Posterior vena cava (tissue), 2 donors: Measurements from ENCODE around the gene C22orf39. TPM values are rescaled to one million over a fixed set of nuclear protein-coding genes. Genes with fewer than 3 reads are reported as not detected.
"Not testable (repeated sequence)": the region's sequence is repeated elsewhere in the genome, so short reads cannot be mapped to it uniquely, and the experiment has no call there.

Experiments used
- DNase-seq: peaks from one replicate; pipeline ENCODE4 v3.0.0-alpha.2; 2020; ENCODE audit warnings: low spot score
- intact Hi-C, 2 donors: fragments of 100-400 bp; cut with DNase I; formaldehyde crosslinking; loops; one replicate each; pipeline versions ENCODE4 v1.14.1 to v1.14.2; 2022 to 2023
- total RNA-seq, 2 donors: library from RNA; stranded (reverse); fragmentation: NEBNext Ultra II Directional; extraction: Animal tissue kit (Norgen Biotek cat#: 25700); gene quantifications; one replicate each; pipeline ENCODE4 v1.2.1, GENCODE V29; 2021
- donor health status: DM: yes; HTN: yes; CAD: no.
- donor health status: DM: yes; HTN: yes; CAD: no.

C22orf39 gene
- total RNA-seq, 2 donors from 2014 or later = 32.5 to 34.6 TPM

DNA sequence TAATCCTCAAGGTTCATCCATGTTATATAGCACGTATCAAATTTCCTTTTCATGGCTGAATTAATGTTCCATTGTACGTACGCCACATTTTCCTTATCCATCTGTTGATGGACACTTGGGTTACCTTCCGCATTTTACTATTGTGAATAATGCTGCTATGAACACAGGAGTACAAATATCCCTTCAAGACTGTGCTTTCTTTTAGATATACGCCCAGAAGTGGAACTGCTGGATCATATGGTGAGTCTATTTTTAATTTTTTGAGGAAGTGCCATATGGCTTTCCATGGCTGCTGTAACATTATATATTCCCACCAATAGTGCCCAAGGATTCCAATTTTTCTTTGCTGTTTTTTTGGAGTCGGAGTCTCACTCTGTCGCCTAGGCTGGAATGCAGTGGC lies 9.2 kb downstream of the C22orf39 start:
- DNase-seq = no peak
- intact Hi-C loops = no loop called here

DNA sequence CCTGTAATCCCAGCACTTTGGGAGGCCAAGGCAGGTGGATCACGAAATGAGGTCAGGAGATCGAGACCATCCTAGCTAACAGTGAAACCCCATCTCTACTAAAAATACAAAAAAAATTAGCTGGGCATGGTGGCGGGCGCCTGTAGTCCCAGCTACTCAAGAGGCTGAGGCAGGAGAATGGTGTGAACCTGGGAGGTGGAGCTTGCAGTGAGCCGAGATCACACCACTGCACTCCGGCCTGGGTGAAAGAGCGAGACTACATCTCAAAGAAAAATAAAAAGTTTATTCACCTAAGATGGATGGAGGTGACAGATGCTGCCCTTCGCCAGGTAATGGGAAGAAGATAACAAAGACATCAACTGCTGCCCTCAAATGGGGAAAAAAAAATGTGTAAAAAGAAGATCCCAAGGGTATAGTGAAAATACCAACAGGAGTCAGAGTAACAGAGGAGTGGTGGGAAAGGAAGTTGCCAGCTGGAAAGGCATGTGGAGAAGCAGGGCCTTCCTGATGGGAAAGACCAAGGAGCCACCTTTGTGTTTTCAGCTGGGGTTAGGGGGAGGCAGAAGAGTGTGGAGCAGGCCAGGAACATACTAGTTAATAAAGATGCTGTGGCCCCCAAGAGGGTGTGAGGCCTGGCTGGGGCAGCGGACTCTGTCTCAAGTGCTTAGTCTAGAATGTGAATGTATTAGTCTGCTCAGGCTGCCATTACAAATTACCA lies 10.9 kb downstream of the C22orf39 start:
- intact Hi-C loops = not testable (repeated sequence)

DNA sequence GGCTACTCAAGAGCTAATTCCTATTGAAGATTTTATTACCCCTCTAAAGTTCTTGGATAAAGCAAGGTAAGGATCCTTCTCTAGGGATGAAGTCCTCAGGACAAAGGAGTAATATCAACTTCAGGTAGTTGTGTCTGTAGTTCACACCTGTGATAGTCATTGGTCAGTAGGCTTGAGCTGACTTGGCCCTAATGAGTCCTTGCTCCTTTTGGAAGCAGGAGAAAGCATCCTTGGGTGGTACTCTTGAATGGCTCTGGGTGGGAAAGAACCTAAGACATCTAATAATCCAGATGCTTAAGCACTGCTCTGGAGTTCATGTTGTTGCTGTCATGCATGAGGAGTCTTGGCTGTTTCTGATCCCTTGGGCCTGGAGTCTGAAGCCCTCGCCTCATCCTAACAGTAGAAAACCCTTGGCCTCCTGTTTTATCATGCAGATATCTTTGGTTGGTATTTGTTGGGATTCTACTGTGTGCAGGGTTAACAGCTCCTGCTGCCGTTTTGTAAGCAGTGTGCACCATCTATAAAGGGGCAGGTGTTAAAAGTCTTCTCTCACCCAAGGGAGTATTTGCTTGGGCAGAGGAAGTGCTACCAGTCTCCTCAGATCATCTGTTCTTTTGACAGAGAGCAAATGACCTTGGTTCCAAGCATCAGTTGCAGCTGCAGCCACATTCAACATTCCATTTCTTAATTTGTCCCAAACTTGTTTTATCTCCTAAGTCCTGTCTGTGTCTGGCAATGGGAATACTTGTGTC lies 12.5 kb downstream of the C22orf39 start:
- DNase-seq = no peak
- intact Hi-C loops = no loop called here

More for the DNA sequence above, 10.9 kb downstream of the C22orf39 start:
- DNase-seq = not testable (repeated sequence)

DNA sequence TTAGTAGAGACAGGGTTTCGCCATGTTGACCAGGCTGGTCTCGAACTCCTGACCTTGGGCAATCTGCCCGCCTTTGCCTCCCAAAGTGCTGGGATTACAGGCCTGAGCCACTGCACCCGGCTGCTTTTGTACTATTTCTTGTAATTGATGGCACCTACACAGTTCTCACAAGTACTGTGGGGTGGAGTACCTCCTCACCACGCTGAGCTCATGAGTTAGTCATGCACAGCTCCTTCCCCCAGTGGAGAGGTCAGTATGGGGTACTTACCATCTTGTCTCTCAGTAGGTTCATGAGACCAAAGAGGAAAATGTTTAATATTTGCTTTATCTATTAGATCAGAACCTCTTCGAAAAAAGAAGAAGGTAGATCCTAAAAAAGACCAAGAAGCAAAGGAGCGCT lies 13.1 kb downstream of the C22orf39 start:
- DNase-seq = no peak
- intact Hi-C loops = no loop called here

DNA sequence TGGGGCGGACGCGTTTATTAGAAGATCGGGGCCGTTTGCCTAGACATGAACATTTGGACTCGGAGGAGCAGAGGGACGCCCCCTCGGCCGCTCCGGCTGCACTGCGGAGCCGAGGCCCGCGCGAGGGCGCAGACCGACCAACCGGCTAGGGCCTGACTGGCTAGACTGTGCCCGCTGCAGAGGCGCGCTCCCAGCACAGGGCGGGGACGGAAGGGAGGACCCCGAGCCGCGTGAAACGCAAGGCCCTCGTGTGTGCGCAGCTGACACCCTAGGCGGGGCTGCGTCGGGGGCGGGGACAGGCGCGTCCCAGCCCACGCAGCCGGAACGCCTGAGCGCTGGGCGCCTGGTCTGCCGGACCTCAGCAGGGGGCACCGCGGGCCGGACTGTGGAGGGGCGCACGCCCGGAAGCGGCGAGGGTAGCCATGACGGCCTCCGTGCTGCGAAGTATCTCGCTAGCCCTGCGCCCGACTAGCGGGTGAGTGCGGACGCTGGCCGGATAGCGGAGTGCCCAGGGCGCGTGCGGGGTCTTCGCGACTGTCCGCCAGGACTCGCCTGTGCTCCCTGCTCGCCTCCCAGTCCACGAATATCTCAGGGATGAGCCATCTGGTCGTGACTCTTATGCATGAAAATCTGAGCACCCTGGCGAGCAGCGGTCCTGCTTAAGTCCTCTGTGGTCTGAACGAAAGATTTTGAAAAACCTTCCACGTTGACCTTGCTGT lies 15.2 kb downstream of the C22orf39 start, which contains the start of gene MRPL40:
Gene MRPL40, plus strand, starts transcription at position 413 of the 719 bp plus-strand sequence. Its CDS starts 10 bp downstream, at position 423.
- intact Hi-C loops = no loop called here
- DNase-seq = peak; percentile 98

DNA sequence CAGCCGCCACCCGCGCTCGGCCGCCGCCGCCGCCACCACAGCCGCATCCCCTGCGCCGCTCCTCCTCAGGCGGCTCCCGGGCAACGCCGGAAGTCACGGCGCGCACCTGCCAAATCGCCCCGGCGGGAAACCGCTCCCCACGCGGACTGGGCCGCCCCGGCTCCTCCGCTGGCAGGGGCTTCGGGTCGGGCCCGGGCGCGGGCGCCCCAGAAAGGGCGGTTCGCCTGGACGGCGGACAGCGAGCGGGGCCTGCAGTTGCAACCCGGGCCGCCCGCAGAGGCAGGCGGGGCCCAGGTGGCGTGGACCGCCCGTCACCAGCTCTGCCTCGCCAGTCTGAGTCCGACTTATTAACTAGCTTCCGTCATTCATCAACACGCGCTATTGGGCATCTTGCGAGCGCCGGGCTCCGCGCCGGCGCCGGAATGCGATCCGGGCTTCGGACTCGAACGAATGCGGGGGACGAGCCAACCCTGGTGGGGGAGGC lies 15.8 kb downstream of the C22orf39 start, which contains the start of gene HIRA:
Gene HIRA, minus strand, starts transcription at position 85 of the 484 bp plus-strand sequence. CDS start 257 bp downstream, outside the sequence.
- peak; percentile 95 for DNase-seq
- intact Hi-C loops = no loop called here

DNA sequence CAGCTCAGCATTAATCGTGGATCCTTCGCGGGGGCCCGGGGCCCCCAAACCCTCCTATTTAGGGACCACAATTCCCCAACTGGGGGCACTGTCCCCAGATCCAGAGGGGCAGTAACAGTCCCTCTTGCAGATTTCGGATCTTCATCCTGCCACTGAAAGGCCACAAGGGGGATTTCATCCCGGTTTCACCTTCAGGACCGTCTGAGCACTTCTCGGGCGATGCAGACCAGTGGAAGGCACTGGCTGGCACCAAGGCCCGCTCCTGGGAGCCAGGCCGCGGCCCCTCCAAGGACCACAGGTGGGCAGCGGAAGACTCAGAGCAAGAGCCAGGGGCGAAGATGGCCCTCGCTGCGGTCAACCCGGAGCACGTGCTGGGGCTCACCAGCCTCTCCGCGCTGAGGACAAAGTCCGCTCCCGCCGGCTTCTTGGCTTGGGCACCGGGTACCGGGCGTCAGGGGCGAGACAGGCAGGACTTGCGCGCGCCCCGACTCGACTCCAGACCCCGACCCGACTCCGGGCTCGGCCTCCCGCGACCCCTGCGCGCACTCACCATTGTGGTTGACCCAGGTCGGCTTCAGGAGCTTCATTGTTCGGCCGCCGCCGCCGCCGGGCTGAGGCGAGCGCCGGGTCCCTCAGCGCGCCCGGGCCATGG lies 16.5 kb downstream of the C22orf39 start:
- intact Hi-C loops = no loop called here
- DNase-seq = peak; percentile 85

DNA sequence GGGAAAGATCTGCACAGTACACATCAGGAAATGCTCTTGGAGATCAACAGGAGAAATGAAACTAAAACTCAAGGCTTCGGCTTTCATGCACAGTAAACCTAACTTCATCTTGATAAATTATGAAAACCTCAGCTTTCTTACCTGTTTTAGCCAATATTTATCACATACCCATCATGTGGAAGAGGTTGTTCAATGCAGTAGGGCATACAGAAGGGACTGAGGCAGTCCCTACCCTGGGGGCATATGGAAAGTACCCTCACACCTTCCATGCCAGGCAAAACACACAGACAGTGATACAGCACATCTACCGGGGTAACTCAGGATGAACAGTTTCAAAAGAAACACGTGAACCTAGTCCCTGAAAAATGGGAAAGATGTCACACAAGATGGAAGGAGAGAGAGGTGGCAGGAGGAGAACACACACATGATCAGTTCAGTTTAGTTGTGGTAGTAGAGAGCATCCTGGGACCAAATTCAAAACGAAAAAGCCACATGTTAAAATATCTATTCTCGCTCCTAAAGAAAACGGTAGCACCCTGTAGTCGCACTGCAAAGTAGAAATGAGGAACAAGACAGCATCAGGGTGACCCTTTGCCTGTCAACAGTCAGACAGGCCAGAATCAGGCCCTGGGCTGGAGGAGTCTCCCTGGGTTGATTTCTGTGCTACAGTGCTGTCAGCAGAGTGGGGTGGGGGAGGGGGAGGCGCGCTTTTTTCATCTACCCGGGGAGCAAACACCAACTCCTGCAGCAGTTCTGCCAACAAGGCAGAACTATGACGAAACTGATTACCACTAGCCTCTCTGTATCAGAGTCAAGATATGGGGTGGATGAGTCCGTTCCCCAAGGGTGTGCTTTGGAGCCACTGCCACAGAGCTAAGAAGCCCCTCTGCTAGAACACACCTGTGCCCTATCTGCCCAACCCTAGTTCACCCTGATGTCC lies 17.3 kb downstream of the C22orf39 start:
- intact Hi-C loops = no loop called here
- no peak for DNase-seq

DNA sequence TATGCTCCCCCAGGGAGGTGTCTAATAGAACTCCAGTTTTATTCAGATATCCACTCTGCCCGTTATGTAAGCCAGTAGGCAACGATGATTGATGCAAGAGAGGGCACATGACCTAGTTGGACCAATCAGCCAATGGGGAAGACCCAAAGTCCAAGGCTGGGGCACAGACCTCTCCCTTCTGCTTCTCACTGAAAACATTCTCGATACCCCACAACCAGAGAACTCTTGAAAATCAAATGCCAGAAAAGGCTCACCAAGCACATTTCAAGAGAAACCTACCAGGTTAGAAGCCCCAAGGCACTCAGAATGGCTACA lies 23.4 kb downstream of the C22orf39 start:
- intact Hi-C loops = no loop called here
- no peak for DNase-seq

DNA sequence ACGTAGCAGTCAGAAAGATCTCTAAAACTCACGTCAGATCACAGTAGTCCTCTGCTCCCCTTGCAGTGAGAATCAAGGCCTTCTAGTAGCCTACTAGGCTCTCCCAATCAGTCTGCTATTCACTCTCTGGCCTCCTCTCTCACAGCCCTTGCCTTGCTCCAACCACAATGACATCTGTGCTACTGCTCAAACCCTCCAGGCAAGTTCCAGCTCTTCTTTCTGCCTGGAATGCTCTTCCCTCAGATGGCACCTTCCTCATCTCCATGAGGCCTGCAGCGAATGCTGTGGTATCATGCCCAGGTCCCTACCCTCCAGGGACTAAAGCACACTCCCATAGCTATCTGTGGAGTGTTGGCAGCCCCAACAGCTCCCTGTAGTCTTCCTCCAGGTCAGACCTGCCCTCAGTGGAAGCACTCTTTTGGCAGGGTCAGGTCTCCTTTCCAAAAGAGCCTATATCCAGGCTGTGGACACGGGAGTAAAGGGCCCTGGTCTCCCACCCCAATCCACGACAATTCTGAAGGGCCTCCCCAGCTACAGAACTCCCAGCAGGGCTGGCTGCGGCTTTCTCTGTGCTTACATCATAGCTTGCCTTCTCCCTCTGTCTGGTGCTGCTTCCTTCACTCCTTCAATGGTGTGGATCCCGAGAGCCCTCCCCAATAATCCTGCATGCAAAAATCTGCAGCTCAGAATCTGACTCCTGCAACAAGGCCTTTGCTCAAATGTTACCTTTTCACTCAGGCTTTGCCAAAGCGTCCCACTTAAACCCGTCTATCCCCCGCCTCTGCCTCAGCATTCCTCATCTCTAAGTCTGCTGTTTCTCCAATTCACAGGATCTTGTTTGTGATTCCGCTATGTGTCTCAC lies 24.8 kb downstream of the C22orf39 start:
- DNase-seq = no peak
- intact Hi-C loops = no loop called here

DNA sequence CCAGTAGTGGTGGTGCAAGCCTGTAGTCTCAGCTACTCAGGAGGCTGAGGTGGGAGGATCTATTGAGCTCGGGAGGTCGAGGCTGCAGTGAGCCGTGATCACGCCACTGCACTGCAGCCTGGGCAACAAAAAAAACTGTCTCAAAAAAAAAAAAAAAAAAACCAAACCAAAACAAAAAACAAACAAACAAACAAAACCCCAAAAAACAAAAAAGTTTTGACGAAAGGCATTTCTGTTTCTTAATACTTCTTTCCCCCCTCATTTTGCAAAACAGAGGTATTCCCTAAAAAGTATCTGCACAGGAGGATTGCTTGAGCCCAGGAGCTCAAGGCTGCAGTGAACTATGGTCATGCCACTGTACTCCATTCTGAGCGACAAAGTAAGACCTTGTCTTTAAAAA lies 27.2 kb downstream of the C22orf39 start:
- intact Hi-C loops = no loop called here
- DNase-seq = no peak

DNA sequence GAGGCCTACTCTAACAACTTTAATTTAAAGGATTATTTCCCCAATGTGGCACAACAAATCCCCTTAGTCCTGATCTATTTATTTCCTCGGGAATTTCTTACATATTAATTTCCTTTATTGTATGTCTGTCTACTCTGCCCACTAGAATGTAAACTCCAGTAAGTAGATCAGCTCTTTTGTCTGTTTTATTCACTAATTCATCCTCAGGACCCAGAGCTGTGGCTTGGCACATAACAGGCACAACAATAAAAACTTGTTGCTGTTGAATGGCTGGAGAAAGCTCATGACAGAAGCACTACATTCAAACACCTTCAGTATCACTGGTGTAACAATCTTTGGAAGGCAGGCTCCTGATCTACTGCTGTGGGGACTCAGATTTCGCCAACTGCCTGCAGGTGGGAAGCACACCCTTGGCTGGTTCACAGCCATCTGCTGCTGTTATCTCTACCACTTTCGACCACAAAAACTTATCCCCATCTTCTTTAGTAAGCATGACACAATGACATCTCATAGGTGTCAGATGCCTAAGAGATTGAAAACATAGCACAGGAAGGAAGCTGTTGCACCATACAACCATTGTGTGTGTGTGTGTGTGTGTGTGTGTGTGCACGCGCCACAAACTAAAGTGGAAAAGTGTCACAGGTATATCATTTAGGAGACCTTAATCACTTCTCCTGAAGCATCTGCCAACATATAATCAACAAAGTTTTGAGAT lies 27.9 kb downstream of the C22orf39 start:
- no peak for DNase-seq
- intact Hi-C loops = no loop called here

DNA sequence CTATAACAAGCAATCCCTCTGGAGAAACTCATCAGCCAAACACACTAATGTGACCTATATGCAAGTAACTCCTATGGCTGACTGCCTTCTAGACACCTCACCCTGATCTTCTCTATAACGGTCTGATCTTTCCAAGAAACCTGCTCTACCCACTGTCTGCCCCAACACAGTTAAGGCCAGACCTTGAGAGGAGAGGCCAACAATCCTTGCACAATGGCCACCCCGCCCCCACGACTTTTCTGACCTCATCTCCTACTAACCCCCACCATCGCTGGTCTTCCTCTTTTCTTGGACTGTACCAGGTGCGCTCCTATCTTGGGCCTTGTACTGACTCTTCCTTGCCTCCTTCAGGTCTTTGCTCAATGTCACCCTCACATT lies 28.4 kb downstream of the C22orf39 start:
- DNase-seq = no peak

DNA sequence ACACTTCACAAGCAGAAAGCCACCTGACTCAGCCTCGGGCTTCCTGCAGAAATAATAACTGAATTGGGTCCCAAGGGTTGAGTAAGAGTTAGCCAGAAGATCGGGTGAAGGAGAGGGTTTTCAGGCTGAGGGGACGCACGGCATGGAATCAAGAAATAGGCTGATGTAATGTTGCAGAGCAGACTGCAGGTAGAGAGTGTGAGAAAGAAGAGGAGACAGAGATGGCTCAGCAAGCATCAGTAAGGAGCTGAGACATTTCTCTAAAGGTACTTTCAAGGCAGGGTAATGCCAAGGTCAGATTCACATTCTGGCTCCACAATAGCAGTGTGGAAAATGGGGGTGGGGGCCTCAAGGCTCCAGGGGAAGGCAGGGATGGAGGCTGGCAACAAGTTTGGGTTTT lies 34.6 kb downstream of the C22orf39 start:
- DNase-seq = no peak
- intact Hi-C loops = no loop called here

More for the DNA sequence above, 28.4 kb downstream of the C22orf39 start:
- intact Hi-C loops = no loop called here

DNA sequence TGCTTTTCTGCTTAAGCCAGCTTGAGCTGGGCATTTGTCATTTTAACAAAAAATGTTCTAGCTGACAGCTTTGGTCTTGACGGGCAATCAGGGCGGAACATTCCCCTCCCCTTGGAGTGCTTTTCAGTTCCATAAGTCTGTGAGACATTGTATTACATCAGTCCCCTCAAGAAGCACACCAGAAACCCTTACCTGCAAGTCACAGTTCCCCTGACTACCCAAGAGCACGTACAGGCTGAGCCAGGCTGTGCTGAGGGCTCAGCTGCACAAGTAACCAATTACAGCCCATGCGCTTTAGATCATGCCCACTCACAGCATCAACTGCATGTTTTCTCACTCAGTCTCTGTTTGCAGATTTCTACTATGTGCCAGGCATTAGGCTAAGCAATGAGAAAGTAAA lies 35.0 kb downstream of the C22orf39 start:
- no peak for DNase-seq
- intact Hi-C loops = no loop called here

DNA sequence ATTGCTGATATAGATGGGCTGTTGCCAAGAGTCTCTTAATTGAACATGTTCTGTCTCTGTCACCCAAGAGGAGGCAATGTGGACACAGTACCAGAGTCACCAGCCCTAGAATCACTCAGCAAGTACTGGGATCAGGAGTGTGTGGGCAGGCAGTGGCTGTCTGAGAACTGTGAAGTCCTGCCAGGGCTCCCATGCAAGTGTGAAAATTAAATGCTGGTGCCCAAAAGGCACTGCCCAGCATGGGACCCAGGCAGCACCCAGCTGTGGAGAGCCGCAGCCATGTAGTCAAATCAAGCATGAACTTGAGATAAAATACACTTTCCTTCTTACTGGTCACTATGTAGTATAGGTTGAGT lies 35.8 kb downstream of the C22orf39 start:
- DNase-seq = no peak
- intact Hi-C loops = no loop called here
